ENCODE measurements around the gene TP53BP1.

Gene TP53BP1

GRCh38 chr15:43519196-43519595 lies 26.2 kb upstream of the TP53BP1 start:
- DNase-seq = no peak

- DNase-seq = peak; percentile 18
Observed at GRCh38 chr15:43518197-43518761, 25.3 kb upstream of the TP53BP1 start.

- no peak for DNase-seq
Observed at GRCh38 chr15:43517354-43518196, 24.6 kb upstream of the TP53BP1 start, which contains the start of gene MAP1A. MAP1A (plus strand) TSS chr15:43517608; CDS start chr15:43521474, 3,866 bp downstream.

- no peak for DNase-seq
Observed at GRCh38 chr15:43516801-43517353, 23.9 kb upstream of the TP53BP1 start.

GRCh38 chr15:43516185-43516584 lies 23.2 kb upstream of the TP53BP1 start:
- no peak for DNase-seq

GRCh38 chr15:43515741-43516140 lies 22.8 kb upstream of the TP53BP1 start:
- DNase-seq = no peak

GRCh38 chr15:43514241-43515057 lies 21.5 kb upstream of the TP53BP1 start:
- DNase-seq = no peak

- no peak for DNase-seq
Observed at GRCh38 chr15:43513550-43513949, 20.6 kb upstream of the TP53BP1 start.

GRCh38 chr15:43511012-43511885 lies 18.3 kb upstream of the TP53BP1 start:
- DNase-seq = no peak

GRCh38 chr15:43510200-43511011 lies 17.4 kb upstream of the TP53BP1 start:
- DNase-seq = peak; percentile 94

- no peak for DNase-seq
Observed at GRCh38 chr15:43509660-43510199, 16.8 kb upstream of the TP53BP1 start.

GRCh38 chr15:43508991-43509659 lies 16.2 kb upstream of the TP53BP1 start:
- no peak for DNase-seq

GRCh38 chr15:43508421-43508820 lies 15.5 kb upstream of the TP53BP1 start:
- DNase-seq = no peak

GRCh38 chr15:43505738-43506137 lies 12.8 kb upstream of the TP53BP1 start:
- no peak for DNase-seq

- DNase-seq = no peak
Observed at GRCh38 chr15:43499635-43500034, 6.7 kb upstream of the TP53BP1 start.

- DNase-seq = no peak
Observed at GRCh38 chr15:43498990-43499389, 6.0 kb upstream of the TP53BP1 start.

GRCh38 chr15:43493703-43494472 lies 932 bp upstream of the TP53BP1 start:
- no peak for DNase-seq

GRCh38 chr15:43492266-43492665 lies 690 bp downstream of the TP53BP1 start:
- DNase-seq = no peak

GRCh38 chr15:43489191-43489590 lies 3.8 kb downstream of the TP53BP1 start:
- no peak for DNase-seq

GRCh38 chr15:43488790-43489189 lies 4.2 kb downstream of the TP53BP1 start:
- DNase-seq = no peak

All from activated naive CD4-positive, alpha-beta T cell treated with anti-CD3 and anti-CD28 coated beads, Interleukin-2, amount 50 U/mL, for 16 hours (primary cell).